Measurements from ENCODE around the gene PXDN.

PXDN gene

DNA sequence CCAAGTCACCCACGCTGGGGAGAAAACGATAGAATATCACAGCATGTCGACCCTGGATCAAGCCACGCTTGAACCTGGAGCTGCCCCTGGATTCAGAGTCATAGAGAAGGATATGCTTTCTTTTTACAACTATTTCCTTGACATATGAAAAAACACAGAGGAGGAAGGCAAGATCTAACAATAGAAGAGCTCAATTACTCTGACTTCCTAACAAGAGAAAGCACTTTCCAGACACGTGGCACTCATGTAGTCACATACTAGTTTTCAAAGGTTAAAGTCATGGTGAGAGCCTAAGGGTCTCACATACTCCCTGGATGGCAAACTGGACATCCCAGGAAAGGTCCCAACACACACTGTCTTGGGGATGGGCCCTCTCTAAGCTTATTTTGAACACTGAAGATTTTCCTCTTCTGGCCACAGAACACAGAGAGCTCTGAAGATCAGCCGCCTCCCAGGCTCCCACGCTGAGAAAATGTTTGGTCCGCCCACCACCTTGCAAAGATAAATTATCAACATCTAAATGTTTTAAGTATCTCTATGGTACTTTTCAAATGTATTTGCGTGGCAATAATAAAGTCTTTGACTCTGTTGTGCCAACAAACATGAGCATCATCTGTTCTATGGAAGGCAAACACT is 4.9 kb downstream of the PXDN start:
- no peak overlapping the region for H3K4me3 ChIP-seq (ENCODE audit: low read depth in 1 of 2, low read length in 2 of 2)
- no peaks in the 10 kb centered on the region for H4K20me1 ChIP-seq (ENCODE audit: insufficient read depth, low read length)
- H3K36me3 ChIP-seq (ENCODE audit: insufficient read depth, low read length) = no peaks in the 10 kb centered on the region
- TF ChIP-seq EZH2 (IDR thresholded peaks at IDR 0.05; ENCODE audit: borderline replicate concordance, low read depth, low read length, severe bottlenecking) (no peak), CTCF (IDR thresholded peaks at IDR 0.05; ENCODE audit: borderline replicate concordance, extremely low read depth, low read length, poor library complexity, severe bottlenecking) (no peak)
- H3K27me3 ChIP-seq (ENCODE audit: insufficient read depth, low read length, poor library complexity) = peaks cover 3% of the 10 kb centered on the region
- H3K27ac ChIP-seq (ENCODE audit: low read length) = no peak overlapping the region
- H3K9ac ChIP-seq (ENCODE audit: low read depth, low read length) = no peak overlapping the region
- H3K4me2 ChIP-seq (ENCODE audit: insufficient read depth, low read length) = no peak overlapping the region
- DNase-seq (no peak), ATAC-seq (ENCODE audit: insufficient read depth, low read depth) (no peak)
- H2AFZ ChIP-seq (ENCODE audit: low read depth, low read length) = no peak overlapping the region
- no peaks in the 10 kb centered on the region for H3K4me1 ChIP-seq (ENCODE audit: insufficient read depth, low read length)
- no peaks in the 10 kb centered on the region for H3K9me3 ChIP-seq (ENCODE audit: insufficient read depth, low read length, severe bottlenecking)
- no peaks in the 10 kb centered on the region for H3K79me2 ChIP-seq (ENCODE audit: insufficient read depth, low read length)

DNA sequence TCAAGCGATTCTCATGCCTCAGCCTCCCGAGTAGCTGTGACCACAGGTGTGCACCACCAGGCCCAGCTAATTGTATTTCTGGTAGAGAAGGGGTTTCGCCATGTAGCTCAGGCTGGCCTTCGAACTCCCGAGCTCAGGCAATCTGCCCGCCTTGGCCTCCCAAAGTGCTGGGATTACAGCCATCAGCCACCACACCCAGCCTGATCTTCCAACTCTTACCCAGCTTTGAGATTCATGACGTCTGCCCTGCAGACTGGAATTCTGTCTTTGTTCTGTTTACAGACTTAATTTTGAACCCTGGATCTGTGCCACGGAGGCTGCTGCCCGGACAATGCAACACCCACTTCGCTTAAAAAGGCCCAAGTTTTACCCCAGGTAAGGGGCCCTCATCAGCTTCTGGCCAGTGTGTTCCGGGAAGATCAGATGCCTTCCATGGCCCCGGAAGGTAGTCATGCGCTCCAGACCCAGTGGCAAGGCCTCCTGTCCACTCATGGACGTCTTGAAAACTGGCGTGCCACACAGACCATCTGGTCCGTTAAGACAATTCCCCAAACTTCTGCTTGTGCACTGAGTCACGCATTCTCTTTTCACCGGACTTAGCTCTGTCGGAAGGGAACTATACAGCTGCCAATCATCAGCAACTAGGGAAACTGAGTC is 5.5 kb downstream of the PXDN start:
- Histone ChIP-seq H2AFZ (ENCODE audit: low read depth, low read length) (no peak overlapping the region), H3K4me1 (ENCODE audit: insufficient read depth, low read length) (no peaks in the 10 kb centered on the region), H3K9ac (ENCODE audit: low read depth, low read length) (no peak overlapping the region), H3K27me3 (ENCODE audit: insufficient read depth, low read length, poor library complexity) (peaks cover 3% of the 10 kb centered on the region), H4K20me1 (ENCODE audit: insufficient read depth, low read length) (no peaks in the 10 kb centered on the region), H3K4me2 (ENCODE audit: insufficient read depth, low read length) (no peak overlapping the region), H3K4me3 (ENCODE audit: low read depth in 1 of 2, low read length in 2 of 2) (no peak overlapping the region), H3K9me3 (ENCODE audit: insufficient read depth, low read length, severe bottlenecking) (no peaks in the 10 kb centered on the region), H3K79me2 (ENCODE audit: insufficient read depth, low read length) (no peaks in the 10 kb centered on the region), H3K36me3 (ENCODE audit: insufficient read depth, low read length) (no peaks in the 10 kb centered on the region), H3K27ac (ENCODE audit: low read length) (no peak overlapping the region)
- DNase-seq = no peak
- ATAC-seq (ENCODE audit: insufficient read depth, low read depth) = no peak
- TF ChIP-seq CTCF (IDR thresholded peaks at IDR 0.05; ENCODE audit: borderline replicate concordance, extremely low read depth, low read length, poor library complexity, severe bottlenecking) = no peak
- TF ChIP-seq EZH2 (IDR thresholded peaks at IDR 0.05; ENCODE audit: borderline replicate concordance, low read depth, low read length, severe bottlenecking) = no peak

DNA sequence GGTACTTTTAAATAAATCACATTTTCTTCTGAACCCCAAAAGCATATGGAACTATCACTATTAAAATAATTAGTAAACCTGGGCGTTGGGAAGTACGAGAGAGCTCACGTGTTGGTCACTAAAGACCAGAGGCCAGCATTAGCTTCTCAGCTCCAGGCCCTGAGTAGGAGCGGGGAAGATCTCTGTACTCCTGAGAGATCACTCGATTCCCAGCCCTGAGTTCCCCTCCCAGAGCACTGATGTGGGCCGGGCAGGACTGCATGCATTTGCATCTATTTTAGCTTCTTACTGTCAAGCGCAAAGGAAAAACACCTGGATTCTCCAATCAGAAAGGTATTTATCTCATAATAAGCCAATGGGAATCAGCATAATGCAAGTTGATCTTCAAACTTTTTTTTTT is 6.2 kb downstream of the PXDN start:
- Histone ChIP-seq H3K4me2 (ENCODE audit: insufficient read depth, low read length) (no peak overlapping the region), H4K20me1 (ENCODE audit: insufficient read depth, low read length) (no peaks in the 10 kb centered on the region), H2AFZ (ENCODE audit: low read depth, low read length) (no peak overlapping the region), H3K9me3 (ENCODE audit: insufficient read depth, low read length, severe bottlenecking) (no peaks in the 10 kb centered on the region), H3K27ac (ENCODE audit: low read length) (no peak overlapping the region), H3K79me2 (ENCODE audit: insufficient read depth, low read length) (no peaks in the 10 kb centered on the region), H3K4me3 (ENCODE audit: low read depth in 1 of 2, low read length in 2 of 2) (no peak overlapping the region), H3K4me1 (ENCODE audit: insufficient read depth, low read length) (no peaks in the 10 kb centered on the region), H3K27me3 (ENCODE audit: insufficient read depth, low read length, poor library complexity) (peaks cover 3% of the 10 kb centered on the region), H3K9ac (ENCODE audit: low read depth, low read length) (no peak overlapping the region), H3K36me3 (ENCODE audit: insufficient read depth, low read length) (no peaks in the 10 kb centered on the region)
- no peak for TF ChIP-seq EZH2 (IDR thresholded peaks at IDR 0.05; ENCODE audit: borderline replicate concordance, low read depth, low read length, severe bottlenecking)
- TF ChIP-seq CTCF (IDR thresholded peaks at IDR 0.05; ENCODE audit: borderline replicate concordance, extremely low read depth, low read length, poor library complexity, severe bottlenecking) = no peak
- ATAC-seq (ENCODE audit: insufficient read depth, low read depth) = no peak
- DNase-seq = no peak
